HEK293 (cell line): ENCODE measurements around the gene ZNF614.

ENCODE experiments used
- ATF2 ChIP-seq: fragments of 450-650 bp; formaldehyde crosslinking; IDR thresholded peaks from 2 replicates; pipeline ENCODE4 v1.5.1; 2016; ENCODE audit warnings: missing biosample characterization, missing genetic modification characterization, low read depth
- GLIS1 ChIP-seq: fragments of 450-650 bp; formaldehyde crosslinking; IDR thresholded peaks from 2 replicates; pipeline ENCODE4 v1.5.1; 2016; ENCODE audit warnings: missing biosample characterization, missing genetic modification characterization
- HOXC10 ChIP-seq: sonication (generic); formaldehyde crosslinking; IDR thresholded peaks from 2 replicates; pipeline ENCODE4 v1.8.1; 2023; ENCODE audit warnings: mild to moderate bottlenecking, missing genetic modification reagents
- OSR2 ChIP-seq: fragments of 450-650 bp; formaldehyde crosslinking; IDR thresholded peaks from 2 replicates; pipeline ENCODE4 v1.5.1; 2016; ENCODE audit warnings: missing biosample characterization, missing genetic modification characterization
- PATZ1 ChIP-seq: fragments of 450-650 bp; formaldehyde crosslinking; IDR thresholded peaks from 2 replicates; pipeline ENCODE4 v1.5.1; 2016; ENCODE audit warnings: missing biosample characterization, missing genetic modification characterization
- PRDM6 ChIP-seq: fragments of 450-650 bp; formaldehyde crosslinking; IDR thresholded peaks from 2 replicates; pipeline ENCODE4 v1.5.1; 2017; ENCODE audit warnings: missing biosample characterization, missing genetic modification characterization
- REPIN1 ChIP-seq: fragments of 450-650 bp; formaldehyde crosslinking; IDR thresholded peaks from 2 replicates; pipeline ENCODE4 v1.5.1; 2017; ENCODE audit warnings: missing biosample characterization, missing genetic modification characterization, low read depth
- SCRT1 ChIP-seq: fragments of 450-650 bp; formaldehyde crosslinking; IDR thresholded peaks from 2 replicates; pipeline ENCODE4 v1.5.1; 2016; ENCODE audit warnings: missing biosample characterization, missing genetic modification characterization, borderline replicate concordance
- TRIM28 ChIP-seq: IDR thresholded peaks from 2 replicates; pipeline ENCODE4 v1.6.1; 2011; ENCODE audit warnings: low read length, control low read depth, borderline replicate concordance
- ZBTB17 ChIP-seq: fragments of 450-650 bp; formaldehyde crosslinking; IDR thresholded peaks from 2 replicates; pipeline ENCODE4 v1.5.1; 2016; ENCODE audit warnings: missing biosample characterization, missing genetic modification characterization
- ZBTB21 ChIP-seq: fragments of 450-650 bp; formaldehyde crosslinking; IDR thresholded peaks from 2 replicates; pipeline ENCODE4 v1.5.1; 2017; ENCODE audit warnings: missing biosample characterization, missing genetic modification characterization
- ZBTB7A ChIP-seq: fragments of 450-650 bp; formaldehyde crosslinking; IDR thresholded peaks from 2 replicates; pipeline ENCODE4 v1.5.1; 2016; ENCODE audit warnings: low read depth, missing biosample characterization, missing genetic modification characterization
- ZEB2 ChIP-seq: fragments of 450-650 bp; formaldehyde crosslinking; IDR thresholded peaks from 2 replicates; pipeline ENCODE4 v1.5.1; 2016; ENCODE audit warnings: missing biosample characterization, missing genetic modification characterization
- ZNF132 ChIP-seq: fragments of 450-650 bp; formaldehyde crosslinking; IDR thresholded peaks from 2 replicates; pipeline ENCODE4 v1.5.1; 2017; ENCODE audit warnings: missing biosample characterization, missing genetic modification characterization, borderline replicate concordance
- ZNF2 ChIP-seq: fragments of 450-650 bp; formaldehyde crosslinking; IDR thresholded peaks from 2 replicates; pipeline ENCODE4 v1.5.1; 2016; ENCODE audit warnings: missing biosample characterization, missing genetic modification characterization
- ZNF221 ChIP-seq: fragments of 450-650 bp; formaldehyde crosslinking; IDR thresholded peaks from 2 replicates; pipeline ENCODE4 v1.5.1; 2017; ENCODE audit warnings: missing biosample characterization, missing genetic modification characterization, borderline replicate concordance
- ZNF292 ChIP-seq: fragments of 450-650 bp; formaldehyde crosslinking; IDR thresholded peaks from 2 replicates; pipeline ENCODE4 v1.5.1; 2016; ENCODE audit warnings: low read depth, missing biosample characterization, missing genetic modification characterization, borderline replicate concordance
- ZNF341 ChIP-seq: fragments of 450-650 bp; formaldehyde crosslinking; IDR thresholded peaks from 2 replicates; pipeline ENCODE4; 2016; ENCODE audit warnings: low read depth, missing biosample characterization, missing genetic modification characterization
- ZNF354C ChIP-seq: fragments of 450-650 bp; formaldehyde crosslinking; IDR thresholded peaks from 2 replicates; pipeline ENCODE4 v1.5.1; 2016; ENCODE audit warnings: missing biosample characterization, missing genetic modification characterization, low read depth, borderline replicate concordance
- ZNF549 ChIP-seq: fragments of 450-650 bp; IDR thresholded peaks from 2 replicates; pipeline ENCODE4 v1.5.1; 2018; ENCODE audit warnings: missing biosample characterization, missing genetic modification characterization, mild to moderate bottlenecking, inconsistent platforms, moderate library complexity
- ZNF558 ChIP-seq: fragments of 450-650 bp; formaldehyde crosslinking; IDR thresholded peaks from 2 replicates; pipeline ENCODE4 v1.5.1; 2016; ENCODE audit warnings: missing biosample characterization, missing genetic modification characterization
- ZNF610 ChIP-seq: fragments of 450-650 bp; formaldehyde crosslinking; IDR thresholded peaks from 2 replicates; pipeline ENCODE4 v1.5.1; 2016; ENCODE audit warnings: missing biosample characterization, missing genetic modification characterization, borderline replicate concordance
- ZNF623 ChIP-seq: fragments of 450-650 bp; formaldehyde crosslinking; IDR thresholded peaks from 2 replicates; pipeline ENCODE4 v1.5.1; 2016; ENCODE audit warnings: missing biosample characterization, missing genetic modification characterization
- ZNF658 ChIP-seq: fragments of 450-650 bp; formaldehyde crosslinking; IDR thresholded peaks from 2 replicates; pipeline ENCODE4; 2016; ENCODE audit warnings: missing biosample characterization, missing genetic modification characterization
- ZNF76 ChIP-seq: fragments of 450-650 bp; formaldehyde crosslinking; IDR thresholded peaks from 2 replicates; pipeline ENCODE4; 2016; ENCODE audit warnings: low read depth, missing biosample characterization, missing genetic modification characterization, borderline replicate concordance
- ZNF792 ChIP-seq: fragments of 450-650 bp; formaldehyde crosslinking; IDR thresholded peaks from 2 replicates; pipeline ENCODE4 v1.5.1; 2016; ENCODE audit warnings: missing biosample characterization, missing genetic modification characterization
- ZSCAN16 ChIP-seq: fragments of 450-650 bp; formaldehyde crosslinking; IDR thresholded peaks from 2 replicates; pipeline ENCODE4 v1.5.1; 2016; ENCODE audit warnings: missing biosample characterization, missing genetic modification characterization
- ZXDB ChIP-seq: fragments of 450-650 bp; formaldehyde crosslinking; IDR thresholded peaks from 2 replicates; pipeline ENCODE4 v1.5.1; 2016; ENCODE audit warnings: missing biosample characterization, missing genetic modification characterization
- TF ChIP-seq, protein P1 (sequence below): fragments of 450-650 bp; formaldehyde crosslinking; IDR thresholded peaks from 2 replicates; pipeline ENCODE4 v1.5.1; 2016; ENCODE audit warnings: missing biosample characterization, missing genetic modification characterization

The ZNF614 gene

GRCh38 chr19:52028027-52028779 is at the start of gene ZNF614 (continued):
- TF ChIP-seq ZBTB7A (tag by site-specific recombination) (no peak), PATZ1 (no peak), ZNF623 (peak; percentile 9; the same call in 1 of the 2 replicates), ZNF2 (tag by site-specific recombination) (0 out of 2 replicates have a peak, but pooled peaks have one; percentile 45), ZSCAN16 (tag by site-specific recombination) (no peak), TRIM28 (peak; percentile 63; the same call in 1 of the 2 replicates), HOXC10 (CRISPR knock-in tag) (no peak), ZNF292 (tag by site-specific recombination) (no peak), ZXDB (tag by site-specific recombination) (peak; percentile 78), ZNF341 (tag by site-specific recombination) (no peak), ZEB2 (tag by site-specific recombination) (0 out of 2 replicates have a peak, but pooled peaks have one; percentile 23), ZNF792 (tag by site-specific recombination) (no peak), ZNF354C (tag by site-specific recombination) (no peak), ZNF76 (tag by site-specific recombination) (peak; percentile 69; the same call in 1 of the 2 replicates), GLIS1 (no peak), OSR2 (tag by site-specific recombination) (no peak), PRDM6 (tag by site-specific recombination) (no peak), ATF2 (tag by site-specific recombination) (0 out of 2 replicates have a peak, but pooled peaks have one; percentile 10), ZNF549 (tag by site-specific recombination) (no peak), ZBTB21 (tag by site-specific recombination) (0 out of 2 replicates have a peak, but pooled peaks have one; percentile 35), ZNF221 (tag by site-specific recombination) (no peak), REPIN1 (tag by site-specific recombination) (no peak), SCRT1 (tag by site-specific recombination) (no peak), ZBTB17 (tag by site-specific recombination) (peak; percentile 97), ZNF132 (tag by site-specific recombination) (no peak), ZNF658 (tag by site-specific recombination) (no peak), ZNF558 (no peak), ZNF610 (peak; percentile 62)
- TF ChIP-seq, protein P1, sequence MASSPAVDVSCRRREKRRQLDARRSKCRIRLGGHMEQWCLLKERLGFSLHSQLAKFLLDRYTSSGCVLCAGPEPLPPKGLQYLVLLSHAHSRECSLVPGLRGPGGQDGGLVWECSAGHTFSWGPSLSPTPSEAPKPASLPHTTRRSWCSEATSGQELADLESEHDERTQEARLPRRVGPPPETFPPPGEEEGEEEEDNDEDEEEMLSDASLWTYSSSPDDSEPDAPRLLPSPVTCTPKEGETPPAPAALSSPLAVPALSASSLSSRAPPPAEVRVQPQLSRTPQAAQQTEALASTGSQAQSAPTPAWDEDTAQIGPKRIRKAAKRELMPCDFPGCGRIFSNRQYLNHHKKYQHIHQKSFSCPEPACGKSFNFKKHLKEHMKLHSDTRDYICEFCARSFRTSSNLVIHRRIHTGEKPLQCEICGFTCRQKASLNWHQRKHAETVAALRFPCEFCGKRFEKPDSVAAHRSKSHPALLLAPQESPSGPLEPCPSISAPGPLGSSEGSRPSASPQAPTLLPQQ (tag by site-specific recombination) = 0 out of 2 replicates have a peak, but pooled peaks have one; percentile 43
